ENCODE results near the gene UCN2.

Gene UCN2

GRCh38 chr3:48514431-48515227 is 49.0 kb downstream of the UCN2 start:
- TF ChIP-seq, protein P1, sequence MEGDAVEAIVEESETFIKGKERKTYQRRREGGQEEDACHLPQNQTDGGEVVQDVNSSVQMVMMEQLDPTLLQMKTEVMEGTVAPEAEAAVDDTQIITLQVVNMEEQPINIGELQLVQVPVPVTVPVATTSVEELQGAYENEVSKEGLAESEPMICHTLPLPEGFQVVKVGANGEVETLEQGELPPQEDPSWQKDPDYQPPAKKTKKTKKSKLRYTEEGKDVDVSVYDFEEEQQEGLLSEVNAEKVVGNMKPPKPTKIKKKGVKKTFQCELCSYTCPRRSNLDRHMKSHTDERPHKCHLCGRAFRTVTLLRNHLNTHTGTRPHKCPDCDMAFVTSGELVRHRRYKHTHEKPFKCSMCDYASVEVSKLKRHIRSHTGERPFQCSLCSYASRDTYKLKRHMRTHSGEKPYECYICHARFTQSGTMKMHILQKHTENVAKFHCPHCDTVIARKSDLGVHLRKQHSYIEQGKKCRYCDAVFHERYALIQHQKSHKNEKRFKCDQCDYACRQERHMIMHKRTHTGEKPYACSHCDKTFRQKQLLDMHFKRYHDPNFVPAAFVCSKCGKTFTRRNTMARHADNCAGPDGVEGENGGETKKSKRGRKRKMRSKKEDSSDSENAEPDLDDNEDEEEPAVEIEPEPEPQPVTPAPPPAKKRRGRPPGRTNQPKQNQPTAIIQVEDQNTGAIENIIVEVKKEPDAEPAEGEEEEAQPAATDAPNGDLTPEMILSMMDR (IDR thresholded peaks at IDR 0.05; ENCODE audit: insufficient read depth, low read depth, low read length, missing control alignments) = no peak
- no peak for DNase-seq (ENCODE audit: low read depth)
- H3K4me3 ChIP-seq (ENCODE audit: low read length) = no peak overlapping the region
